C4-2B (cell line): ENCODE results near the gene C1orf159.

Source experiments
- CTCF ChIP-seq: fragments of 450-650 bp; conservative IDR thresholded peaks from 2 replicates; pipeline ENCODE4 v1.5.1; 2017; ENCODE audit warnings: mild to moderate bottlenecking
- ZFX ChIP-seq: fragments of 450-650 bp; IDR thresholded peaks from 2 replicates; pipeline ENCODE4 v1.6.1; 2017

GRCh38 chr1:1047407-1047806 lies 68.5 kb downstream of the C1orf159 start:
- TF ChIP-seq CTCF (no peak), ZFX (no peak)
